Subcutaneous abdominal adipose tissue (tissue), 5 donors: ENCODE data around the gene MTARC2.

ENCODE experiments used
- H3K27ac ChIP-seq: one replicate; pipeline ENCODE4 v1.7.0; 2013; ENCODE audit warnings: low read depth, mild to moderate bottlenecking, inconsistent platforms, low read length, moderate library complexity
- H3K27me3 ChIP-seq, 5 donors: one replicate each; pipeline ENCODE4 v1.7.0; 2013; ENCODE audit warnings: low read length in 5 of 5, inconsistent platforms in 1 of 5; ENCODE audit not compliant: control insufficient read depth in 5 of 5, insufficient read depth in 4 of 5
- H3K36me3 ChIP-seq, 5 donors: one replicate each; pipeline ENCODE4 v1.7.0; 2013; ENCODE audit warnings: low read length in 5 of 5; ENCODE audit not compliant: control insufficient read depth in 5 of 5, insufficient read depth in 5 of 5
- H3K4me1 ChIP-seq, 5 donors: one replicate each; pipeline ENCODE4 v1.7.0; 2013; ENCODE audit warnings: low read length in 5 of 5, mild to moderate bottlenecking in 3 of 5, moderate library complexity in 1 of 5; ENCODE audit not compliant: control insufficient read depth in 5 of 5, insufficient read depth in 5 of 5
- H3K4me3 ChIP-seq, 5 donors: one replicate each; pipeline ENCODE4 v1.7.0; 2013; ENCODE audit warnings: low read length in 5 of 5, low read depth in 1 of 5
- H3K9ac ChIP-seq, 5 donors: one replicate each; pipeline ENCODE4 v1.7.0; 2013; ENCODE audit warnings: low read length in 5 of 5, mild to moderate bottlenecking in 4 of 5, moderate library complexity in 3 of 5
- H3K9me3 ChIP-seq, 5 donors: one replicate each; pipeline ENCODE4 v1.7.0; 2013; ENCODE audit warnings: low read length in 5 of 5; ENCODE audit not compliant: control insufficient read depth in 5 of 5
- donor health status: healthy.
- donor health status: healthy.
- donor health status: healthy.
- donor health status: healthy.
- donor health status: healthy.

MTARC2 gene

DNA sequence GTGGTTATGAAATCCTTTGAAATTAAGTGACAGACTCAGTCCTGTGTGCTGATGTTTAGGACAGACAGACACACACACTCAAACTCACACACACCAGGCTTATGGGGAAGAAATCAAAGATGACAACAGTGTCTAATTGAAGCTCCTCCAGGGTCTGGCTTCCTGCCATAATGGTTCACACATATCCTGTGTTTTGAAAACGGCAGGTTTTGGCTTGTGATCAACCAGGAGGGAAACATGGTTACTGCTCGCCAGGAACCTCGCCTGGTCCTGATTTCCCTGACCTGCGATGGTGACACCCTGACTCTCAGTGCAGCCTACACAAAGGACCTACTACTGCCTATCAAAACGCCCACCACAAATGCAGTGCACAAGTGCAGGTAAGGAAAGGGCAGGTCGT is 43.2 kb downstream of the MTARC2 start:
- peaks cover 5 to 69% (median 58%) of the 10 kb centered on the region in 5 donors for H3K4me1 ChIP-seq
- no peak overlapping the region for H3K4me3 ChIP-seq
- peaks cover 0 to 15% (median 1%) of the 10 kb centered on the region in 5 donors for H3K36me3 ChIP-seq
- no peak overlapping the region for H3K9ac ChIP-seq
- H3K27me3 ChIP-seq: no peaks in the 10 kb centered on the region
- H3K9me3 ChIP-seq: no peaks in the 10 kb centered on the region
- H3K27ac ChIP-seq: peak overlapping the region; percentile 75

DNA sequence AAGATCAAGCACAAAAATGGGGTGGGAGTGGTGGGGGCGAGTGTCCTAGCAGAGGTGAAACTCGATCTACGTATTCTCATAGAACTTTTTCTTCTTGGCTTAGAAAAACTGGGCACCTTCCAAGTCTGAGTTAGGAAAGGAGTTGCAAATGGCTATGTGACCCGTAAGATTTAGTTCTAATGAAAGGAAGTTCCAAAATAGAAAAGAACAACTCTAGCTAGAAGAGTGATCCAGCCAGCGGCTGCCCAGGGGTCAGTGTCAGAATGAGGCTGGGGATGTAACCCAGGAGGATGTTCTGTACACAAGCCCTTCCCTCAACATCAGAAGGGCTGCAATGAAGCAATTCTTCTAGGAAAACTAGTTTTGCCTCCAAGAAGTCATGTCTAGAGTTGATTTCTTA is 43.8 kb downstream of the MTARC2 start:
- no peaks in the 10 kb centered on the region for H3K27me3 ChIP-seq
- H3K4me3 ChIP-seq: peak overlapping the region in 1 of 5 donors; percentile 14
- peaks cover 0 to 22% (median 8%) of the 10 kb centered on the region in 5 donors for H3K36me3 ChIP-seq
- peak overlapping the region; percentile 75 for H3K27ac ChIP-seq
- H3K9me3 ChIP-seq: no peaks in the 10 kb centered on the region
- no peak overlapping the region for H3K9ac ChIP-seq
- peaks cover 5 to 66% (median 53%) of the 10 kb centered on the region in 5 donors for H3K4me1 ChIP-seq

DNA sequence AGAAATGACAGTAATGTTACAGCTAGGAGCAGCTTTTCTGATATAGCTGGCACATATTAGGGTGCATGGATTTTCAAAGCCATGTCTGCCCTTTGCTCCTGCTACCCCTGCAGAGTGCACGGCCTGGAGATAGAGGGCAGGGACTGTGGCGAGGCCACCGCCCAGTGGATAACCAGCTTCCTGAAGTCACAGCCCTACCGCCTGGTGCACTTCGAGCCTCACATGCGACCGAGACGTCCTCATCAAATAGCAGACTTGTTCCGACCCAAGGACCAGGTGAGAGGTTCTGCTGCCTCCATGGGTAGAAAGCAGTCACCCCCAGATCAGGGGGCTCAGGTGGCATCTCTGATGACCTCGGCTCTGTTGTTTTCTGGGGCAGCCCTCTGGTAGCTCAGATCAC is 48.4 kb downstream of the MTARC2 start:
- Histone ChIP-seq H3K27ac (no peak overlapping the region), H3K27me3 (no peaks in the 10 kb centered on the region), H3K36me3 (peaks cover 13 to 67% (median 54%) of the 10 kb centered on the region in 5 donors), H3K9me3 (no peaks in the 10 kb centered on the region), H3K9ac (no peak overlapping the region), H3K4me3 (no peak overlapping the region), H3K4me1 (peaks cover 2 to 30% (median 22%) of the 10 kb centered on the region in 5 donors)

DNA sequence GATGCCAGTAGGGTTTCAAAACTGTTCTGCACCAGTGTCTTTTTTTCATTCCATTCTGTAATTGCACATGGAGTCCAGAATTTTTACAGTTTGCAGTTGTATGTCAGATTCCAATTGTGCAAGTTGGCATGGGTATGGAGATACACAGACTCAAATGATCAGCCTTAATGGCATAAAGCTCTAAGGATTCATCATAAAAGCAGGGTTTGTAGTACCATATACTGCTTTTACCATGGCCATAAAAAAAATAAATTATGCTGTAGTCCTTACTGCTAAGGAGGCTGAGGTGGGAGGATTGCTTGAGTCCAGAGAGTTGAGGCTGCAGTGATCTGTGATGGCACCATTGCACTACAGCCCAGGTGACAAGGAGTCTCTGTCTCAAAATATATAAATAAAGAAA is 48.9 kb downstream of the MTARC2 start:
- peaks cover 0 to 30% (median 20%) of the 10 kb centered on the region in 5 donors for H3K4me1 ChIP-seq
- no peak overlapping the region for H3K27ac ChIP-seq
- H3K4me3 ChIP-seq: no peak overlapping the region
- no peaks in the 10 kb centered on the region for H3K9me3 ChIP-seq
- no peak overlapping the region for H3K9ac ChIP-seq
- H3K36me3 ChIP-seq: peaks cover 13 to 72% (median 59%) of the 10 kb centered on the region in 5 donors
- H3K27me3 ChIP-seq: no peaks in the 10 kb centered on the region

DNA sequence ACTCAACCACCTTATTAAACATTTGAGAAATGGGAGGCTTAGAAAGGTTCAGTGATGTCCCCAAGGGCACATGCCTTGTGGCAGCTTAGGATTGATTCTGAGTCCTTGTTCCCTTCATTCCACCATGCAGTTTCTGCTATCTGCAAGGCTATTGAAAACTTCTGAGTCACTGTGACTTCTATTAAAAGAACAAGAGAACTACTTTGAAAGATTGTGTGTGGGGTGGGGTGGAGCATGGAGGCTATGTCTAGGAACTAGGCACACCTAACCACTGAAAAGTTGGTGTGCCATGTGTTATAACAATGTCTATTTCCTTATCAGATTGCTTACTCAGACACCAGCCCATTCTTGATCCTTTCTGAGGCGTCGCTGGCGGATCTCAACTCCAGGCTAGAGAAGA is 49.4 kb downstream of the MTARC2 start:
- no peak overlapping the region for H3K27ac ChIP-seq
- H3K9ac ChIP-seq: no peak overlapping the region
- peaks cover 13 to 74% (median 60%) of the 10 kb centered on the region in 5 donors for H3K36me3 ChIP-seq
- H3K4me3 ChIP-seq: no peak overlapping the region
- no peaks in the 10 kb centered on the region for H3K9me3 ChIP-seq
- H3K27me3 ChIP-seq: no peaks in the 10 kb centered on the region
- peaks cover 0 to 27% (median 17%) of the 10 kb centered on the region in 5 donors for H3K4me1 ChIP-seq

GRCh38 chr1:220798338-220798737 is 50.2 kb downstream of the MTARC2 start:
- Histone ChIP-seq H3K4me1 (peaks cover 0 to 23% (median 11%) of the 10 kb centered on the region in 5 donors), H3K27ac (no peak overlapping the region), H3K36me3 (peaks cover 13 to 76% (median 60%) of the 10 kb centered on the region in 5 donors), H3K9me3 (no peaks in the 10 kb centered on the region), H3K27me3 (no peaks in the 10 kb centered on the region), H3K4me3 (no peak overlapping the region), H3K9ac (no peak overlapping the region)

DNA sequence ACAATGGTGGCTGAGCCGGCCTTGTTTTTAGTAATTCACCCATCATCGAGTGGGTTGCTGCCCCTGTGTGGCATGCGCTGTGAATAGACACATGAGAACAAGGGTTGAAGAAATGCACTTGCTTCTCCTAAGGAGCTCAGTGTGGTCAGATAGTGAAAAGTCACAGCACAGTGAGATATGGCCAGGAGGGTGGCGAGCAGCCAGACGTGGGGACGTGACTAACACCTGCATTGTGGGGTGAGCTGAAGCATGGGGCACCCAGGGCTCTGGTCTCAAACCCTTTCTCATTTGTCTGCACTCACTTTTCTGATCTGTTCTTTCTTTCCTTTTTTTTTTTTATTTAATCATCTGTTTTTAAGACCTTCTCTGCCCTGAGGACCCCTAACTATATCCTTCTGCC is 52.1 kb downstream of the MTARC2 start:
- Histone ChIP-seq H3K36me3 (peaks cover 14 to 79% (median 69%) of the 10 kb centered on the region in 5 donors), H3K27me3 (no peaks in the 10 kb centered on the region), H3K4me1 (peaks cover 0 to 16% (median 3%) of the 10 kb centered on the region in 5 donors), H3K9ac (peak overlapping the region in 1 of 5 donors; percentile 23), H3K9me3 (no peaks in the 10 kb centered on the region), H3K27ac (no peak overlapping the region), H3K4me3 (no peak overlapping the region)

GRCh38 chr1:220803401-220804201 is 55.5 kb downstream of the MTARC2 start:
- Histone ChIP-seq H3K36me3 (peaks cover 12 to 80% (median 61%) of the 10 kb centered on the region in 5 donors), H3K4me1 (peaks cover 0 to 16% (median 0%) of the 10 kb centered on the region in 5 donors), H3K9me3 (no peaks in the 10 kb centered on the region), H3K9ac (peak overlapping the region in 1 of 5 donors; percentile 38), H3K4me3 (no peak overlapping the region), H3K27ac (no peak overlapping the region), H3K27me3 (no peaks in the 10 kb centered on the region)

- no peak overlapping the region for H3K4me3 ChIP-seq
- H3K27ac ChIP-seq: no peak overlapping the region
- H3K36me3 ChIP-seq: peaks cover 8 to 79% (median 59%) of the 10 kb centered on the region in 5 donors
Measured at GRCh38 chr1:220804202-220804586, 56.1 kb downstream of the MTARC2 start.

GRCh38 chr1:220806408-220806807 is 58.3 kb downstream of the MTARC2 start:
- no peaks in the 10 kb centered on the region for H3K9me3 ChIP-seq
- H3K4me1 ChIP-seq: peaks cover 3 to 23% (median 10%) of the 10 kb centered on the region in 5 donors
- H3K9ac ChIP-seq: no peak overlapping the region
- peaks cover 8 to 67% (median 43%) of the 10 kb centered on the region in 5 donors for H3K36me3 ChIP-seq
- H3K4me3 ChIP-seq: no peak overlapping the region
- no peaks in the 10 kb centered on the region for H3K27me3 ChIP-seq
- H3K27ac ChIP-seq: no peak overlapping the region

More at GRCh38 chr1:220804202-220804586, 56.1 kb downstream of the MTARC2 start:
- no peaks in the 10 kb centered on the region for H3K27me3 ChIP-seq
- peaks cover 0 to 16% (median 0%) of the 10 kb centered on the region in 5 donors for H3K4me1 ChIP-seq
- peak overlapping the region in 1 of 5 donors; percentile 38 for H3K9ac ChIP-seq
- H3K9me3 ChIP-seq: no peaks in the 10 kb centered on the region
